ENCODE results near the gene ST6GALNAC1.
"Not testable (repeated sequence)": the region's sequence is repeated elsewhere in the genome, so short reads cannot be mapped to it uniquely, and the experiment has no call there.

ST6GALNAC1 gene

DNA sequence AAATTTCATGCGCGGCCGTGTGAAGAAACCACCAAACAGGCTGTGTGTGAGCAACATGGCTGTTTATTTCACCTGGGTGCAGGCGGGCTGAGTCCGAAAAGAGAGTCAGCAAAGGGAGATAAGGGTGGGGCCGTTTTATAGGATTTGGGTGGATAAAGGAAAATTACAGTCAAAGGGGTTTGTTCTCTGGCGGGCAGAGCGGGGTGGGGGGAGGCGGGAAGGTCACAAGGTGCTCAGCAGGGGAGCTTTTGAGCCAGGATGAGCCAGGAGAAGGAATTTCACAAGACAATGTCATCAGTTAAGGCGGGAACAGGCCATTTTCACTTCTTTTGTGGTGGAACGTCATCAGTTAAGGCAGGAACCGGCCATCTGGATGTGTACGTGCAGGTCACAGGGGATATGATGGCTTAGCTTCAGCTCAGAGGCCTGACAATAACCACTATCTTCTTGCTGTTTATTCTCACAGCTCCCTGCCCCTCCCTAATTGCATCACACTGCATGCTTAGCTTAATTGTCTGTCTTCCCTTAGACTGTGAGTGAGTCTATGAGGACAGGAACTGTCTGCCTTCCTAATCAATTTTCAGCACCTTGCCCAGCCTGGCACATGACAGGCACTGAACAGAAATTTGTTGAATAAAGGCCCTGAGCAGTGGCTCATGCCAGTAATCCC lies 32.3 kb downstream of the ST6GALNAC1 start:
- DNase-seq, result not testable (repeated sequence)

DNA sequence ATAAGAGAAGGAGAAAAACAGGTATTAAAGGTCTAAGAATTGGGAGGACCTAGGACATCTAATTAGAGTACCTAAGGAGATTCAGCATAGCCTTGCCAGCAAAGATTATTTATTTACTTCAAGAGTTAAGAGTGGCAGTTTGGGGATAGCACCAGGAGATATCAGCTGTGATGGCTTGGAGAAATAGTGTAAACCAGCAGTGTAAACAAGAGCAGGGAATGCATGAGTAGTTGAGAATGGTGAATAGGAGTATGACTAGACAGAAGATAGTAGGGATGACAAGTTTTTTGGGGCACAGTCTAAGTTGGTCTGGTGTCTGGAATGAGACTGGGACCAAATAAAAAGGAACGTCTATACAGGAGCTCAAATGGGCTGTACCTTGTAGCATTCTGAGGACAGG lies 36.9 kb downstream of the ST6GALNAC1 start:
- DNase-seq, result not testable (repeated sequence)

DNA sequence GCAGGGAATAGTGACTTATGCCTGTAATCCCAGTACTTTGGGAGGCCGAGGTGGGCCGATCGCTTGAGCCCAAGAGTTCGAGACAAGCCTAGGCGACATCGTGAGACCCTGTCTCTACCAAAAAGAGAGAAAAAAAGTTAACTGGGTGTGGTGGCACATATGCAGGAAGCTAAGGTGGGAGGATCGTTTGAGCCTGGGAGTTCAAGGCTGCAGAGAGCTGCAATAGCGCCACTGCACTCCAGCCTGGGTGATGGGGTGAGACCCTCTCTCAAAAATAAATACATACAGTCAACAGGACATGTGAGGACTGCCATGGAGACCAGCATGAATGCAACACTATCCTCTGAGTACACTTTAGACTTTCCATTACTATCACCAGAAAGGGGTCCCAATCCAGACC lies 42.5 kb downstream of the ST6GALNAC1 start:
- DNase-seq, result no peak

DNA sequence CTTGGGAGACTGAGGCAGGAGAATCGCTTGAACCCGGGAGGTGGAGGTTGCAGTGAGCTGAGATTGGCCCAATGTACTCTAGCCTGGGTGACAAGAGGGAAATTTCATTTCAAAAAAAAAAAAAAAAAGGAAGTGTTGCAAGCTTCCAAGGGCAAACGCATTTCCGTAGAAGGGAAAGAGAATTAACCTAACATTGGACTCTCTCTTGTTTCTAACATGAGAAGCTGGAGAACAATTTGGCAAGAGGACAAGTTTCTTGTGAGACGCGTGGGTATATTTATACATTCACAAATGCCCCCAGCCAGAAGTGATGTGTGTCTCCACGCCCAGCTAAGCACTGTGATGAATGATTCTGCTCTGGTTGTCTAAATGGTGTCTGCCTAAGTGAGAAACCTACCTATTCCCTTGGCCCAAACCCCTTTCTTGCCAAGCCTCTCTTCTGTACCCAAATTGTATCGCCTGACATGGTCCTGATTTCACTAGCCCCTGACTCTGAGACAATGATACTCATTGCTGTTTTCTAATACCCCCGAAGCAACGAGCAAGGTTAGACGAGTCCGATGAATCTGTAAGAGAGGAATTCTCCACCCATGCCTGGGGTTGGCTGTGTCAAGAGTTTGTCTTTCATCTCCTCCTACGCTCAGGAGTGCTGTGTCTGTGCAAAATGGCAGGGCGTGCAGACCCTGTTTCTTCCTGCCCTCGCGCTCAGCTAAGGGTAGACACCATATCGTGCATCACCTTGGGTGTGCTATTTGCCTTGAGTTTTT lies 43.7 kb downstream of the ST6GALNAC1 start:
- DNase-seq, result no peak

DNA sequence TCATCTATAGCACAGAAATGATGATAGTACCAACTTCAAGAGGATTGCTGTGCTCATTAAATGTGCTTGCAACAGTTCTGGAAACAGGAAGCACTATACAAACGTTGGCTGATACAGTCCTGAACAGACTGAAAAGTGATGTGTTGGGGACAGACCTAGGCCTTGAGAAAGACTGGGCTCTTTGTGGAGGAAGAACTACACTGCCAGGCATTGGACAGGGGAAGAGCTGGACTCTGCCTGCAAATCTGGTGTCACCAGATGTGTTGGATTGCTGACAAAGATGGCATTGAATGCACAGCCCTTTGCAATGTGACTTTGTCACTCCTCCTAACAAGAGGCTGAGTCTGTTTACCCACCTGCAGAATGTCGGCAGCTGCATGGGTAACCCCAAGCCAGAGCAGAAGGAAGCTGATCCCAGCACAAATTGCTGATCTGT lies 45.5 kb downstream of the ST6GALNAC1 start:
- no peak for DNase-seq

DNA sequence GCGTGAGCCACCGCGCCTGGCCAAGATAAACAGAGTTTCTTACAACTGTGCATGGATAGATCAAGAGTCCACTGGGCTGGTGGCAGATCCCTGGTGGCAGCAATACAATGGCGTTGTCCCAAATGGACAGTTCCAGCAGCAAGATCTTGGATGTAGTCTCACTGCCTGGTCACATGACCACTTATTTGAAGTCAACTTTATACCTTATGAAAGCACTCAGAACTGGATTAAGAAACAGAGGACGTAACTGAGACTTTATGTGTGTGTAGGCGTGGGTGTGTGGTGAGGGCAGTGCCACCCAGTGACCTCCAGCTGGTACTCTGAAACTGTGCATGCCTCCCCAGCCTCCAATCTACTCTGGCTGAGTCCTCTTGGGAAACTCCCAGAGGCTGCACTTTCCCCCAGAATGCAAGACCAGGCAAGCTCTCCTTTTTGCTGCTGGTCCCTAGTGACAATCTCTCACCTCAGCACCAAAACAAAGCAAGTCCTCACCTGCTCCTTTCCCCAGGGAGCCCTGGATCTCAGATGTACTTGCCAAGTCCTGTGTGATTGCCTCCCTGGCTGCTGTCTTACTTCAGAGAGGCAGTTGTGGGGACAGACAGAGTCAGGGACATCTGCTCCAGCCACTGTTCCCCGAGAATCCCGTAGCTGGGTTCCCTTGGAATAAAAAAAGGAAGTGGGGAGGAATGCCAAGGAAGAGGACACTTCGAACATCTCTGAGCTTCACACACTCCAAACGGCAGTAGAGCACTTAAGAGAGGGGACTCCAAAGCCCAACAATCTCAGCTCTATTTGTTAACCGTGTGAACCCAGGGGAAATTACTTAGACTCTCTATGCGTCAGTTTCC lies 46.2 kb downstream of the ST6GALNAC1 start:
- peak; percentile 62 to 85 for DNase-seq

DNA sequence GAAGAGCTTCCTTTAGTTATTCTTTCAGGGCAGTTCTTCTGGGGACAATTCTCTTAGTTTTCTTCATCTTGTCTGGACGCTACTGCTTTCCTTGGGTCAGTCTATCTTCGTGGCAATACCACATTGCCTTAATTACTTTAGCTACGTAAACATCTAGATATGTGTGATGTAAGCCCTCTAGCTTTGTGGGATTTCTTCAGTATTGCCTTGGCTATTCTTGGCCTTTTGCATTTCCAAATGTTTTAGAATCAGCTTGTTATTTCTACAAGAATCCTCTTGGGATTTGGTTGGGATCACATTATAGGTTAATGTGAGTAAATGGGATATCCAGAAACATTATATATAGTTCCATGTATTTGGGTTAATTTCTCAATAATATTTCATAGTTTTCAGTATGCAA lies 48.9 kb downstream of the ST6GALNAC1 start:
- no peak for DNase-seq

DNA sequence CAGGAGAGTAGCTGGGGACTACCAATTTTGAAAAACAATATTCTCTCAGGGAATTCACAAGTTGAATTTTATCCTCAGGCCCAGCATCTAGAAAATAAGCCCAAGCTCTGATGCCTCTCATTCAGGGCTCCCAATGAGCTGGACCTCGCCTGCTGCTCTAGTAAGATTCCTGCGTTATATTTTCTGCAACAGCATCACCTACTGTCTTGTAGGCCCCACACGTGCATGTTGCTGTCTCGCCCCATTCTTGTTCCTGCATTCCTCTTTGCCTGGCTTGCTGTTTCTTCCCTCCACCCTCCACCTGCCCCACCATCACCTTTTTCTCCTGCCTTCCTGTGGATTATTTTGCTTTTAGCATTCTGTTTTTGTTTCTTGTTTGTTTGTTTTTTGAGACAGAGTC lies 49.6 kb downstream of the ST6GALNAC1 start:
- DNase-seq, result no peak

DNA sequence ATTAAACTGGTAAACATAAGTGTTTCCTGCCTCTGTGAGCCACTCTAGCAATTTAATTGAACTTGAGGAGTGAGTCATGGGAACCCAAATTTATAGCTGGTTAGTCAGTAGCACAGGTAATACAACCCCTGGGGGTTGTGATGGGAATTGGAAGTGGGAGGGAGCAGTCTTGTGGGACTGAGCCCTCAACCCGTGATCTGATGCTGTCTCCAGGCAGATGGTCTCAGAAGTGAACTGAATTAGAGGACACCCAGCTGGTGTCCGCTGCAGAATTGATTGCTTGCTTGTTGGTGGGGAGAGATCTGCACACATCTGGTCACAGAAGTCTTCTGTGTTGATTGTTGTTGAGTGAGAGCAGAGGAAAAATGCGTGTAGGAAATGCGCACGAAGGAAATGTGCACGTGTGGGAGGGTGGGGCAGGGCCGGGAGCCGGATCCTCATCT lies 50.2 kb downstream of the ST6GALNAC1 start:
- peak in 1 of 2 experiments; percentile 14 for DNase-seq

DNA sequence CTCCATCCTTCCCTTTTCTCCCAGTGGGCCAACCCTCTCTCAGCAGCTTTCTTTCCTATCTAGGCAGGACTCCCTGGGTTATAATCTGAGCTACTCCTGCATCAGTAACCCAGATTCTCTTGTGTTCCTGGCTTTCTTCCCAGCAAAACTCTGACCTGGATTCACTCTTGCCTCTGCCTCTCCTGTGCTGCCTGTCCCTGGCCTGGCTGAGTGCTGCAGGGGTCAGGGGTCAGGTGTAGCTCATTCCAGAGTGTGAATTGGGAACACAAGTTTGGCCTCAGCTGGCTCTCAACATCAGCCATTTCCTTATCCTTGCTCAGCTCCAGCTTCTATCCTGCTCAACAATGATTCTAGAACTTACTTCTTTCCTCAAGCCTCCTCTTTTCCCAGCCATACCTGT lies 55.4 kb downstream of the ST6GALNAC1 start:
- DNase-seq, result no peak

DNA sequence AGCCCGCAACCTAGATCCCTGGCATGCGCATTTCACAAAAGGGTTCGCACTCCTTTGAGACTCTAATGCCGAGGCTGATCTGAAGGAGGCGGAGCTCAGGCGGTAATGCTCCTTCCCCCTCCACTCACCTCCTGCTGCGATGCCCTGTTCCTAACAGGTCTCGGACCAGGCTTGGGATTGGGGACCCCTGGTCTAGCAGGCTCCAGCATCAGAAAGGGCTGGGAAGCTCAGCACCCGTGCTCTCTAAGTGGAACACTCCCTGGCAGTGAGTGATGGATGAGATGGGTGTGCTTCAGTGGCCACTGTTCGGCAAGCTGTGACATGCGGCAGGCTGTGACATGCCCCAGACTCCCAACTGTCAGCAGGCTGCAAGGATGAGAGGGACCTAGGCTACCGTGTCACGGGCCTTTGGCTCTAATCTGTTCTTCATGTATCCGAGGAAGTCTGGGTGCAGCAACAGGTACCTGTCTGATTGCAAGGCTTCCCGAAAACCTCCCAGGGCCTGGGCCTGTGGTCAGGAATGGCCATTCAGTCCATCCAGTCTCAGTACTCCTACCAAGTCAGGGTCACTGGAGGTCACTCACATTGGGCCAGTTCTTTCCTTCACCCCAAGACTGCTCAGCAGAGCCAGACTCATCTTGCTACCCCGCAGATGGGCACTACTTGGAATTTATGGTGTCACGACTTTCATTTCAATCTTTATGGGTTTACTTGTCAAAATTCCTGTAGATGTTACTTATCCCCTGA lies 56.6 kb downstream of the ST6GALNAC1 start:
- DNase-seq, result peak; percentile 89 to 92

DNA sequence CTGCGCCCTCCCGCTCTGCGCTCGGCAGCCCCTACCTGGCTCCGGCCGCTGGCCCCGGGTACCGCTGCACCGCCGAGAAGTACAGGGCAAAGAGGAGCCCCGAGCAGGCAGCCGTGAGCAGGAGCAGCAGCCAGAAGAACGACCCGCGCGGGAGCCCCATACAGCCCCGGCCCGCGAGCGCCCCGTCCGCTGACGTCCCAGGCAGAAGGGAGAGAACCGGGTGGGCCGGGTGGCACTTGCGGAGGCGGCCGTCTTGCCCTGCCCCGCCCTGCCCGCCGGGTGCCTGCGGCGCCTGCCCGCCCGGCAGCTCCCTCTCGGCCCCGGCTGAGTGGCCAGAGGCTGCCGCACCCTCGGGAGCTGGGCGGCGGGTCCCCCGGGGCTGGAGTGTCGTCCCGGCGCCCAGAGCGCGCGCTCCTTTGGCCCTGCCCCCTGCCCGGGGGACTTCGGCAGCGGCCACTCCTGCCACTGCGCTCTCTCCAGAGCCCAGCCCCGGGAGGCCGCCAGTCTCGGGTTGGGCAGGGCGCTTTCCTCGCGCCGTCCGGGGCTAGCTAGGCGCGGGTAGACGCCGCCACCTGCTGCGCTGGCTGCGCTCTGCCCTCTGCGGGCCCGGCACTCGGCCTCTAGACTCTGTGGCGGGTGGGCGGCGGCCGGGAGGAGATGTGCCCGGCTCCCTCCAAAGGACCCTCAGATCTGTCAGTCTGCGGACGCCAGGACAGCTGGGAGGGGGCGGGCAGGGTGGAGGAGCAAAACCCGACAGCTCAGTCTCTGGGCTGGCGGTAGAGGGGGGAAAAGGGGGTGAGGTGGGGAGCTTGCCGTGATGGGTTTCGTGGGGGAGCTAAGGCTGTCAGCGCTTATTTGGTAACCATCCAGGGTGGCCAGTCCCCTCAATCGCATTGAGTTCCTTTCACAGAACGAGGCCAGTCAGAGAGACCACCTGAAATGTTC lies 57.6 kb downstream of the ST6GALNAC1 start, which contains the start of gene ST6GALNAC2:
Gene ST6GALNAC2, minus strand, starts transcription at position 212 of the 945 bp plus-strand sequence. Its CDS starts 52 bp downstream, at position 160.
- peak; percentile 38 to 68 for DNase-seq

DNA sequence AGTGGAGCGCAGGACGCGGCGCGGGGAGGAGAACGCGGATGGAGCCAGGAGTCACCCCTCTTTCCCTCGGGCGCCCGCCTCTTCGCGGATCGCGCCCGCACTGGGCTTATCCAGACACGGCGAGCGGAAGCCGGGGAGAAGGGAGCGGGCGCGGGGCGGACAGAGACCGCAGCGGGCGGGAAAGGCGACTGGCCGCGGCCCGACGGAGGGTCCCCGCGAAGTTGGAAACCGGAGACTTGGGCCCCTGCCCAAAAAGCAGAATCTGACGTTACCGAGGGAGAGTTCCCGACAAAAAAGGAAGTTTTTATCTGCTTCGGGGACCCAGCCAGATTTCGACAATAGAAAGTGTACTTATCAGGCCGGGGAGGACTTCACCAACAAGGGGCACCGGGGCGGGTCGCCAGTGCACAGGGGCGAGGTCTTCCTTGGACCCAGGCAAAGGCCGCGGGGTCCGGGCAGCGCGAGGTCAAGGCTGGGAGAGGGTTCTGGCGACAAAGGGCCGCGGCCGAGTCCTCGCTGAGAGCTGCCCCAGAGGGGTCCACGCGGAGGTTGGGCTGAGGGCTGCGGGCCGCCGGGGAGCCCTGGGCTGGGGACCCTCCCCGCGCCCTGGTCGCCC lies 58.4 kb downstream of the ST6GALNAC1 start:
- no peak for DNase-seq

DNA sequence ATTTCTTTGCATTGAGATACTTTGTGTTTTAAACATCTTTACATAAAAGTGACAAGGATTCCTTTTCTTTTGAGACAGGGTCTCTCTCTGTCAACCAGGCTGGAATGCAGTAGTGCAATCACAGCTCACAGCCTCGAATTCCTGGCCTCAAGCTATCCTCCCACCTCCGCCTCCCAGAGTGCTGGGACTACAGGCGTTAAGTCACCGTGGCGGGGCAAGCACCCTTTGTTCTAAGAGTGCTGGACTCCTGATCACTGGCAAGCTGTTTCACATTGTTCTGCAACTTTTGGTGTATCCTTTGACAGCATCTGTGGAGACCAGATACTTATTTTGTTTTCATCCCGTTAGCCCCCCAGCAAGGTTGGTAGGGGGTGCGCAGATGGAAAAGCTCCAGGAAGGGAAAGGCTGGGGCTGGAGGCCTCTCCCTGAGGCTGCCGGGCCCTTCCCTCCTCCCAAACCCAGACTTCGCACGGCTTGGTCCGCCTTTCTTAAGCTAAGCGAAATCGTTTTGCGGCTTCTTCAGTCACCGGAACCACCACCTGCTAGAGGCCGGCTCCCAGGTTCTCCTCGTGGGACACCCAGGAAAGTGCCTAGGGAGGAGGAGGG lies 59.0 kb downstream of the ST6GALNAC1 start:
- peak in 1 of 2 experiments; percentile 30 for DNase-seq

DNA sequence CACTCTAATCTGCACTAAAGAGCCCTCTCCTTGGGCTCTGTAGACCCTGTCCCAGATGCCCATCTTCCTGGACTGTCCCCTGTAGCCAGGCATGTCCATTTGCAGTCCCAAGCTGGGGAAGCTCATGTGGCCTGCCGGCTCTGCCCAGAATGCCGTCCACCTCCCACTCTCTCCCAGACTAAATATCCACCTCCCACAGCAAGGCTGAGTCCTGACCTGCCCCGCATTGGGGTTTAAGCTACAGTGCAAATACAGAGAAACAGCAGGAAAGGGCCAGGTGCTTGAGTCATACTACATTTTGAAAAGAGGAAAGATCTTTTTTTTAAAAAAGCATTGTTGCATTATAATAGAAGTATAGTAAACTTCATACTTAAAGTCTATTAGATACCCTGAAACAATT lies 60.9 kb downstream of the ST6GALNAC1 start:
- DNase-seq, result no peak

DNA sequence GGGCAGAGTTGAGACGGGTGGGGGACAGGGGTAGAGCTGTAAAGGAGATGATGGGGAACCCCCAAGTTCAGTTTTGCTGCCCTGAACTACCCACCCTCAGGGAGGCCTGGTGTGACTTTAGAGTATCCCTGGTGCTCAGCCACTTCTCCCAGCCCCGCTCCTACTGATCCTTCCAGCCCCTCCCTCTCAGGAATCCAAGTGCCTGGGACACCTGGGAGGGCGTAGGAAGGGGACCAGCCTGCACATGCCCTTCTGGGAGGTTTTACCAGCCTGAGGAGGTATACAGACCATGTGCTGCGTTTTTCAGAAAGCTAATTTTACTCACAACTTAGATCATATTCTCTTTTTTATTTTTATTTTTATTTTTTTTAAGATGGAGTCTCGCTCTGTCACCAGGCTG lies 62.0 kb downstream of the ST6GALNAC1 start:
- DNase-seq, result no peak

DNA sequence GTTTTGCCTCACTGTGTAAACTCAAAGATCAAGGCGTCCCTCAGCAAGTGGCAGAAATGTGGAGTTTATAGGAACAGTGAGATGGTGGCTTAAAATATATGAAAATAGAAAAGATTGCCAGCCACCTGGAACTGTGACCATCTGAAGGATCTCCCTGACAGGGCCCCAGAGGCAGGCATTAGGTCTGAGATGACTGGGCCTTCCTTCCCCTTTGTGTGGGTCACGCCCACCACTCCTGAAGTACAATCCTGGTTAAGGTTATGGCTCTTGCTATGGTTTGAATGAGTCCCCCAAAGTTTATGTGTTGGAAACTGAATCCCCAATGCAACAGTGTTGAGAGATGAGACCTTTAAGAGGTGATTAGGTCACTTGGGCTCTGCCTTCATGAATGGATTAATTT lies 64.3 kb downstream of the ST6GALNAC1 start:
- DNase-seq, result no peak

DNA sequence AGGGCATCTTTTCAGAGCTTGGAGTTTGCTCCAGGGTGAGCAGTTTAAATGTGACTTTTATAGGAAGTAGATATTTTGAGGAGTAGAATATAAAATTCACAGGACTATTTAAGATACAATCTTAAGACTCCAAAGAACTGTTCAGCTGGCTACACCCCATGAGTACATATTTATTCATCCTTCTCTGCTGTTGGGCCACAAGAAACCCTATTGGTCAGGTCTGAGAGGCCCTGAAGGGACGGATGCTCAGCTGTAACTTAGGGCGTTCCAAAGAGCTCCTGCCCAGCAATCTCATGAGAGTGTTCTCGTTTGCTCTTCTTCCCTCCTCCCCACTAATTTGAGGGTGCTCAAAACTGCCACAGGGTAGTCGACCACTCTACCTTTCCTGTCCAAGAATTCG lies 65.2 kb downstream of the ST6GALNAC1 start:
- DNase-seq, result no peak

DNA sequence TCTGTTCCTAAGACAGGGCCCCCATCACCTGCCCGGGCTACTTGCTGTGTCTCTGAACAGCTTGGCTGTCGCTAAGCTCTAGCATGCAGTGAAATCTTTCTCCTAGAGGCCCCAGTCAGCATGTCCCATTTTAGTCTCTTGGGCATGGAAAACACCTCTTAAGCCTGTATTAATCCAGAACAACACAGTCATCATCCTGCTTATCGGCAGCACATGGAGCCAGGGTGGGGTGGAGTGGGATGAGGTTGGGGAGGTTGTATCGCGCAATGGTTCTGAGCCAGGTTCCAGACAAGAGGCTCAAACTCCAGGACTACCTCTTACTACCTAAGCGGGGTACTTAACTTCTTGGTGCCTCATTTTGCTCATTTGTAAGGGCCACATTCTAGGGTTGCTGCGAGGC lies 65.7 kb downstream of the ST6GALNAC1 start:
- DNase-seq, result no peak

DNA sequence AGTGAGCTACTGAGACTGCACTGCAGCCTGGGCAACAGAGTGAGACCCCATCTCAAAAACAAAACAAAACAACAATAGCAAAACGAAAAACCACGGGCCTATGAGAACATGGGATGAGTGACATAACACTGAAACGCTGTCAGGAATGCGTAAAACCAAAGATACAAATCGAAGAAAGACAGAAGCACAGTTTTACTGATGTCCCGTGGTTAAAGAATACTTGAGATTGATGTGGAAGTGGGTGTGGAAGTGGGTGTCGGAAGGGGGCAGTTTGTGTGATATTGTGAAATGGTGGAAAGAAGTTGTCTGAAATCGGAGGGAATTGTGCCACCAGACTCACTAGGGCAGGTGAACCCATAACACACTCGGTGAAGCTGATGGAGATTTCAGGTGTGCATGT lies 67.4 kb downstream of the ST6GALNAC1 start:
- no peak for DNase-seq

All from NCI-H187 (cell line).